ENCODE data around the gene VAMP7.

DNA sequence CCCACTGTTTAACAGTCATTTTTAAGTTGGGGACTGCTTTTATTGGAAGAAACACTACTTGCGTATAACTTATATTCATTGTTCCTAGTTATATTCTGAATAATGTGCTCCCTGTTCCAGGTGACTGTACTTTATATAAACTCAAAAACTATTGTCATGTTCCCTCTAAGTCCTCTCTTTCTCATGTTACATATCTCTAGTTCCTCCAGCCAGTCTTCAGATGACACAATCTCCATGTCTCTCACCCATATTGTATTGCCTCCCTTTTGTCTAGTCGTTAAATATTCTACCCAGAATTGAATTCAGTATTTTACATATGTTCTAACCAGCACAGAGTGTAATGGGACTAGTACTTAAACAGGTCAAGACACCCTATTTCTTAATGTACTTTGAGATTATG lies 5.3 kb downstream of the VAMP7 start:
- TF ChIP-seq, protein P1, sequence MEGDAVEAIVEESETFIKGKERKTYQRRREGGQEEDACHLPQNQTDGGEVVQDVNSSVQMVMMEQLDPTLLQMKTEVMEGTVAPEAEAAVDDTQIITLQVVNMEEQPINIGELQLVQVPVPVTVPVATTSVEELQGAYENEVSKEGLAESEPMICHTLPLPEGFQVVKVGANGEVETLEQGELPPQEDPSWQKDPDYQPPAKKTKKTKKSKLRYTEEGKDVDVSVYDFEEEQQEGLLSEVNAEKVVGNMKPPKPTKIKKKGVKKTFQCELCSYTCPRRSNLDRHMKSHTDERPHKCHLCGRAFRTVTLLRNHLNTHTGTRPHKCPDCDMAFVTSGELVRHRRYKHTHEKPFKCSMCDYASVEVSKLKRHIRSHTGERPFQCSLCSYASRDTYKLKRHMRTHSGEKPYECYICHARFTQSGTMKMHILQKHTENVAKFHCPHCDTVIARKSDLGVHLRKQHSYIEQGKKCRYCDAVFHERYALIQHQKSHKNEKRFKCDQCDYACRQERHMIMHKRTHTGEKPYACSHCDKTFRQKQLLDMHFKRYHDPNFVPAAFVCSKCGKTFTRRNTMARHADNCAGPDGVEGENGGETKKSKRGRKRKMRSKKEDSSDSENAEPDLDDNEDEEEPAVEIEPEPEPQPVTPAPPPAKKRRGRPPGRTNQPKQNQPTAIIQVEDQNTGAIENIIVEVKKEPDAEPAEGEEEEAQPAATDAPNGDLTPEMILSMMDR (conservative IDR thresholded peaks at IDR 0.05): no peak
- TF ChIP-seq EZH2 (IDR thresholded peaks at IDR 0.05; ENCODE audit: low read depth): no peak

Data from PC-9 (cell line).